ENCODE measurements around the gene RNLS.

The RNLS gene

DNA sequence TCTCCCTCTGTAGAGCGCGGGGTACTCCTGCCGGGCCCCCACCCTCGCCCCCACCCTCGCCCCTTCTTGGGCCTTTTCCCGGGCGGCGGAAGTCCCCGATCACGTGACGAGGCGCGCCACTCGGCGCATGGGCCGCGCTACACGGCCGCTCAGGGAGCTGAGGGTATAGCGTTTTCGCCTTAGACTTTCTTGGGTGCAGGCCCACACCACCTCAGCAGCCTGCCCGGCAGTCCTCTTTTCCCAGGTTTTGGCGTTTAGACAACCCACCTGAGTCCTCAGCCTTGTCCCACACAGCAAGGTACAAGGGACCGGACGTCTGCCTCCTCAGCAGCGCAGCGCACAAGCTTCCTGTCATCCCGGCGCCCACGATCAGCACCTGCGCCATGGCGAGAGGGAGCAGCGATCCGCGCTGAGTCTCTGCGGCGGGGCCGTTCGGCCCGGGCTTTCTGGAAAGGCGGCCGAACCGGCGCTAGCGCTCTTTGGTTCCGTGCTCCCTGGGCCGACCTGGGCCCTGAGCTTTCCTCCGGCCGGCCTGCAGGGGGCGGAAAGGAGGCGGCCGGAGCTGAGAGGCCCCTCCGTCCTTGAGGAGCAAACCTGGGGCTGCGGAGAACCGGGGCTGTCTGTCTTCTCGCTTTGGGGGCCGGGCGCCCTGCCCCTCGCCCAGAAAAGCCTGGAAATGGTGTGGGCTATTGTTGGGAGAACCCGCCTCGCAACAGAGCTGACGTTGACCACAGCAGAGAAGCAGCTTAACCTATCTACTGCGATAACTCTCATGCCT is at the start of gene RNLS:
Gene RNLS, minus strand, starts transcription at position 513 of the 778 bp plus-strand sequence.
- DNase-seq, result no peak
- TF ChIP-seq CTCF (IDR thresholded peaks at IDR 0.05; ENCODE audit: low read depth, low read length), result no peak
- Histone ChIP-seq H3K27ac (no peak within 1 kb of the TSS), H3K4me3 (ENCODE audit: low read depth, low read length) (no peak within 1 kb of the TSS), H3K36me3 (no peaks in the 10 kb centered on the region), H3K27me3 (ENCODE audit: insufficient read depth, low read depth, severe bottlenecking) (no peaks in the 10 kb centered on the region), H3K9me3 (ENCODE audit: severe bottlenecking) (no peaks in the 10 kb centered on the region)

GRCh38 chr10:88624840-88625239 is 41.7 kb upstream of the RNLS start:
- Histone ChIP-seq H3K27me3 (ENCODE audit: insufficient read depth, low read depth, severe bottlenecking) (no peaks in the 10 kb centered on the region), H3K36me3 (no peaks in the 10 kb centered on the region), H3K27ac (no peak overlapping the region), H3K4me3 (ENCODE audit: low read depth, low read length) (no peak overlapping the region), H3K9me3 (ENCODE audit: severe bottlenecking) (no peaks in the 10 kb centered on the region)
- no peak for TF ChIP-seq CTCF (IDR thresholded peaks at IDR 0.05; ENCODE audit: low read depth, low read length)
- DNase-seq, result no peak

DNA sequence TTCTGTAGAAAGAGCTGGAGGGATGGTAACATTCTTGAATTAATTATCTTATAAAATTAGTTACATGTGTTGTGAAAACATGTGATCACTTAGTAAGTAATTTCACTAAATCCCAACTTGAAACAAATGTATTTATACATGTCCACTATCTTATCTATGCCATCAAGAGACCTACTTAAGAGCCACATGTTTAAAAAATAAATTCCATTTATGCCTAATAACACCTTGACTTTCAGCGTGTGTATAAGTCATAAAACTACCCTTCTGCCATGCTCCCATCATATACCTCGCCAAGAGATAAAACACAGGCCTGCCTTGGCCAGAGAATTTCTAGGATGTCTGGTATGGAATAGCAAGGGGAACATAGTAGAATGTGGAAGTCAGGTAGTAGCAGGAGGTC is 40.7 kb upstream of the RNLS start:
- no peak for TF ChIP-seq CTCF (IDR thresholded peaks at IDR 0.05; ENCODE audit: low read depth, low read length)
- no peaks in the 10 kb centered on the region for H3K27me3 ChIP-seq (ENCODE audit: insufficient read depth, low read depth, severe bottlenecking)
- no peaks in the 10 kb centered on the region for H3K36me3 ChIP-seq
- H3K27ac ChIP-seq, result no peak overlapping the region
- DNase-seq, result no peak
- no peak overlapping the region for H3K4me3 ChIP-seq (ENCODE audit: low read depth, low read length)
- no peaks in the 10 kb centered on the region for H3K9me3 ChIP-seq (ENCODE audit: severe bottlenecking)

- H3K27me3 ChIP-seq (ENCODE audit: insufficient read depth, low read depth, severe bottlenecking), result no peaks in the 10 kb centered on the region
- no peak overlapping the region for H3K27ac ChIP-seq
- DNase-seq, result no peak
- no peaks in the 10 kb centered on the region for H3K36me3 ChIP-seq
- H3K4me3 ChIP-seq (ENCODE audit: low read depth, low read length), result no peak overlapping the region
- TF ChIP-seq CTCF (IDR thresholded peaks at IDR 0.05; ENCODE audit: low read depth, low read length), result no peak
- no peaks in the 10 kb centered on the region for H3K9me3 ChIP-seq (ENCODE audit: severe bottlenecking)
Measured at GRCh38 chr10:88620441-88620840, 37.3 kb upstream of the RNLS start.

DNA sequence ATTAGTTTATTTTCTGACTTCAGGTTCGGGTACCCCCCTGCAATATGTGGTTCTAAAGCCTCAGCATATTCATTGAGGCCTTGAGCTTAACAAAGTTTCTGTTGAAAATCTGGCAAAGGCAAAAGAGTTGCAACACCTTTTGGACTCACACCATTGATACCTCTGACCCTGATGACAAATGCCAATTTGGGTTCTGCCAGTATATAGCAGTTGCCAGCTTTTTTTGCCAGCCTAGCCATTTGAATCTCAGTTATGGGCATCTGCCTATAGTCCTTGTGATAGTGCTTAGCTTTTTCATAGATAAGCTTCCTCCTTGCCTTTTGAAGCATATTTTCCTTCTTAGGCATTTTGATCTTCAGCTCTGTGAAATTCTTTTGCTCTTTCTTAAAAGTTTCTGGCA is 35.4 kb upstream of the RNLS start:
- H3K4me3 ChIP-seq (ENCODE audit: low read depth, low read length), result no peak overlapping the region
- H3K27me3 ChIP-seq (ENCODE audit: insufficient read depth, low read depth, severe bottlenecking), result no peaks in the 10 kb centered on the region
- DNase-seq, result no peak
- H3K27ac ChIP-seq, result no peak overlapping the region
- H3K36me3 ChIP-seq, result no peaks in the 10 kb centered on the region
- H3K9me3 ChIP-seq (ENCODE audit: severe bottlenecking), result no peaks in the 10 kb centered on the region
- TF ChIP-seq CTCF (IDR thresholded peaks at IDR 0.05; ENCODE audit: low read depth, low read length), result no peak

Data from WERI-Rb-1 (cell line).